GM12874 (cell line): ENCODE measurements around the gene SPATA18.

ENCODE experiments used
- TF ChIP-seq, protein P1 (sequence below): IDR thresholded peaks from 2 replicates; pipeline ENCODE4 v1.5.1; 2011; ENCODE audit warnings: low read depth, mild to moderate bottlenecking, control low read depth, low read length, moderate library complexity; ENCODE audit not compliant: insufficient read depth

Gene SPATA18

DNA sequence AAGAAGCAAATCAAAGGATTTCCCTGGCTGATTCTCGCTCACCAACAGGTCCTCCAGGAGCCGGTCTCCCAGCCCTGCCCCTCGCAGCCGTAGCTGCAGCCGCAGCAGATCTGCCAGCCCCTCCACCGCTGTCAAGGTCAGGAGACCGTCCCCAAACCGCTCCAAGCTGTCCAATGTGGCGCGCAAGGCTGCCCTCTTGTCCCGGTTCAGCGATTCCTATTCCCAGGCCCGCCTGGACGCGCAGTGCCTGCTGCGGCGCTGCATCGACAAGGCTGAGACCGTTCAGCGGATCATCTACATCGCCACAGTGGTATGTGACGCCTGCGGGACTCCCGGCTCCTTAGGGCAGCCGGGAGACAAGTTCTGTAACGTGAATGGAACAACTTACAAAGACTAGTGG lies 25.6 kb downstream of the SPATA18 start:
- TF ChIP-seq, protein P1, sequence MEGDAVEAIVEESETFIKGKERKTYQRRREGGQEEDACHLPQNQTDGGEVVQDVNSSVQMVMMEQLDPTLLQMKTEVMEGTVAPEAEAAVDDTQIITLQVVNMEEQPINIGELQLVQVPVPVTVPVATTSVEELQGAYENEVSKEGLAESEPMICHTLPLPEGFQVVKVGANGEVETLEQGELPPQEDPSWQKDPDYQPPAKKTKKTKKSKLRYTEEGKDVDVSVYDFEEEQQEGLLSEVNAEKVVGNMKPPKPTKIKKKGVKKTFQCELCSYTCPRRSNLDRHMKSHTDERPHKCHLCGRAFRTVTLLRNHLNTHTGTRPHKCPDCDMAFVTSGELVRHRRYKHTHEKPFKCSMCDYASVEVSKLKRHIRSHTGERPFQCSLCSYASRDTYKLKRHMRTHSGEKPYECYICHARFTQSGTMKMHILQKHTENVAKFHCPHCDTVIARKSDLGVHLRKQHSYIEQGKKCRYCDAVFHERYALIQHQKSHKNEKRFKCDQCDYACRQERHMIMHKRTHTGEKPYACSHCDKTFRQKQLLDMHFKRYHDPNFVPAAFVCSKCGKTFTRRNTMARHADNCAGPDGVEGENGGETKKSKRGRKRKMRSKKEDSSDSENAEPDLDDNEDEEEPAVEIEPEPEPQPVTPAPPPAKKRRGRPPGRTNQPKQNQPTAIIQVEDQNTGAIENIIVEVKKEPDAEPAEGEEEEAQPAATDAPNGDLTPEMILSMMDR: no peak

DNA sequence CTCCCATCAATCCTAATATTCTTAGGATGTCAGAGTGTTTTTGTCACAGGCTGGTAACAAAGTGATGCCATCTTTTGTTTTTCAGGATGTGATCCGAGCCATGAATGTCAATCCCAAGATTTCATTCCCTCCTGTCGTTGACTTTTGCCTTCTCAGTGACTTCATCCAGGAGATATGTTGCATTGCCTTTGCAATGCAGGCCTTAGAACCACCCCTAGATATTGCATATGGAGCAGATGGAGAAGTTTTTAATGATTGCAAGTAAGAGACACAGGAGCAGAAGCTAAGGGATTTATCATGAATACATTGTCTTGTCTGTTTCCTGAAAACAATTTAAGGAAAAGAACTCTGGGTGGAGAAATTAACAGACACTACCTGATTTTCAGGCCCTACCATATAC lies 28.6 kb downstream of the SPATA18 start:
- TF ChIP-seq, protein P1: no peak

DNA sequence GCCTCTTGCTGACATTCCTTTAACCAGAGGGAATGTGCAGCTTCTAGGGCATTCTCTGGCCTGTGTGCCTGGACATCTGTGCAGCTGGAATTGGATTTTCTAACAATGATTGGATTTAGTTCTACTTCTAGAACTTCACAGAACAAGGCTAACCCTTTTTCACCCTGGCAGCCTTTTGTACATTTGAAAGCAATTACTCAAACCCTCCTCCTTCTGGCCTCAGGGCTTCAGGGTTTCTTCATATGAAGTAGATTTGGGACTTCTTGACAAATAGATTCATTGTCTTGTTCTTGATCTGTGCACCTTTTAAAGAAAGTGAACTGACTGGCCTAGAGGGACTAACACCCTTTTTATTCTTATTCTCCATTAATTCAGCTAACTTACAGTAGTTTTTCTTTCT lies 30.1 kb downstream of the SPATA18 start:
- TF ChIP-seq, protein P1: no peak

DNA sequence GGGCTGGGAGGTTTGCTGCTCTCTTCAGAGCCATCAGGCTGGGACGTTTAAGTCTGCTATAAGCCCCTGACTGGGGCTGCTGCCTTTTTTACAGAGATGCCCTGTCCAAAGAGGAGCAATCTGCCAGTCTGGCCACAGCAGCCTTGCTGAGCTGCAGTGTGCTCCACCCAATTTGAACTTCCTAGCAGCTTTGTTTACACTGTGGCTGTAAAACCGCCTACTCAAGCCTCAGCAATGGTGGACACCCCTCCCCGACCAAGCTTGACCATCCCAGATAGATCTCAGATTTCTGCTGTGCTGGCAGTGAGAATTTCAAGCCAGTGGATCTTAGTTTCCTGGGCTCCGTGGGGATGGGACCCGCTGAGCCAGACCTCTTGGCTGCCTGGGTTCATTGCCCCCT lies 40.7 kb downstream of the SPATA18 start:
- TF ChIP-seq, protein P1: no peak

DNA sequence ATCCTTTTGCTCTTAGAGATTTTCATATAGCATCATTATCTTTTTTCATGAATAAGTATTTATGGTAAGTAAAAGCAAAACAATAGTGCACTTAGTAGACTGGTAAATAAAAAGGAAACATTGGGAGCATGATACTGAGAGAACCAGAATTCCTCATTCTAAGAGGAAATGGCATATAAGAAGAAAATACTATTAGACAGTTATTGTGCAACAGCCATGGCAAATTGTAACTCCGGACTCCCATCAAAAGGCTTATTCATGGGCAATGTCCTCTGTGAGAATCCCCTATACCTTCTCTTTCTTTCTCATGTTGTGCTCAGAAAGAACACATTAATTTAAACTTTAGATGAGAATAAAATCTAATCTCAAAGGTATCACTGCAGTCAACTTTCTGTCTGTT lies 42.4 kb downstream of the SPATA18 start:
- TF ChIP-seq, protein P1: no peak

DNA sequence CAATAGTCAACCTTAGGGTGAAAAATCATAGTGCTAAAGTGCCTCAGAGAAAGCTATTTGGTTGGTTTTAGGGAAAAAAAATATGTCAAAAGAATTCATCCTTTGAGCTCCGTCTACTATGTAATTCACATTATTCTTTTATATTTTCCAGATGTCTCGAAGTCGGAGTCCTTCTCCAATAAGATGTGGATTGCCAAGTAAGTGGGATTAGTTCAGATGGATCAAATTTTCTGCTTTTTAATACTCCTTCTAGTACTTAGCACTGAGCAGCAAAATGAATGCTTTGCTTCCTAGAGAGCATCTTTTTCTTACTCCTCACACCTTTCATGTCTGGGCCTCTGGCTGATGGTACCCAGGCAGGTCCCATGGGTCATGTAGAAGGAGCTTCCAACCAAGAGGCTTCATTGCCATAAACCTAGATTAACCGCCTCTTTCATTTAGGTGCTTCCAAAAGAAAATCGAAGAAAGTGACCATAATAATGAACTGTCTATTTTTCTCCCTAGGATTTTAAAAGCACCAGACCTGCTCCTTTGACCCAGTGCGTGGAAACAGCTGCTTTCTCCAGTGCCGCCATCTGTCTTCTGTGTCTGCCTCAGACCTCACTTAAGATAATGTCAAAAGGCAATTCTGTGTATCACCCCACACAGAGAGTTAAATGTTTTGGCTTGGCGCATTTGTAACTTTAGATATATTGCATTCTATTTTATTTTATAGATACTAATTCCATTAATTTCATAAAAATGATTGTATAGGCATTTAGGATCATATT lies 43.5 kb downstream of the SPATA18 start:
- TF ChIP-seq, protein P1: no peak

DNA sequence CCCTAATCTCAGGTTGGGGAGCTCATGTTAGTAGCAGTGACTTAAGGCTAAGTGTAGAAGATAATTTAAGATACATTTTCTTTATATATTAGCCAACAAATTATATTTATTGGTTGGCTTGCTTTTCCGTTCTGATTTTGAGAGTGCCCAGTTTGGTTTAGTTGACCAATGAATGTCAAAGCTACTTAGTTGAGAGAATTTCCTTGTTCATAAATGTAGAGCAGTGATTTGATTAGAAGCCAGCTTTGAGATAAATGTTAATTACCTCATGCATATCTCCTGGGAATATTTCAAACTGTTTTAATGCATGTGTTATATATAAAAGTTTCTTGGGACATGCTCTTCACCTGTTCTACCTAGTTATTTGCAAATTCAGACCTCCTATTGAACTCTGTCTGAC lies 44.3 kb downstream of the SPATA18 start:
- TF ChIP-seq, protein P1: no peak
